ENCODE measurements around the gene DIP2B. TPM values are rescaled to one million over a fixed set of nuclear protein-coding genes. Genes with fewer than 3 reads are reported as not detected.
"Not testable (repeated sequence)": the region's sequence is repeated elsewhere in the genome, so short reads cannot be mapped to it uniquely, and the experiment has no call there.

The DIP2B gene
- total RNA-seq, 2 donors from 2014 or later: 30.8 to 34.3 TPM

GRCh38 chr12:50665609-50666008, 160.8 kb downstream of the DIP2B start:
- Mint-ChIP-seq H3K27ac (no peak overlapping the region), H3K4me3 (no peak overlapping the region), H3K4me1 (ENCODE audit: low read depth in 2 of 2) (no peaks in the 10 kb centered on the region), H3K27me3 (no peaks in the 10 kb centered on the region), H3K36me3 (no peaks in the 10 kb centered on the region), H3K9me3 (no peaks in the 10 kb centered on the region)
- DNase-seq (ENCODE audit: low spot score) (no peak), ATAC-seq (no peak)

GRCh38 chr12:50666023-50666422, 161.2 kb downstream of the DIP2B start:
- H3K9me3 Mint-ChIP-seq: no peaks in the 10 kb centered on the region
- no peak for ATAC-seq
- no peak overlapping the region for H3K4me3 Mint-ChIP-seq
- no peaks in the 10 kb centered on the region for H3K36me3 Mint-ChIP-seq
- DNase-seq (ENCODE audit: low spot score): no peak
- no peaks in the 10 kb centered on the region for H3K27me3 Mint-ChIP-seq
- no peaks in the 10 kb centered on the region for H3K4me1 Mint-ChIP-seq (ENCODE audit: low read depth in 2 of 2)
- no peak overlapping the region for H3K27ac Mint-ChIP-seq

- DNase-seq (ENCODE audit: low spot score) (no peak), ATAC-seq (no peak)
- no peaks in the 10 kb centered on the region for H3K27me3 Mint-ChIP-seq
- H3K4me3 Mint-ChIP-seq: no peak overlapping the region
- H3K9me3 Mint-ChIP-seq: no peaks in the 10 kb centered on the region
- H3K27ac Mint-ChIP-seq: no peak overlapping the region
- peaks cover 6% of the 10 kb centered on the region for H3K36me3 Mint-ChIP-seq
- H3K4me1 Mint-ChIP-seq (ENCODE audit: low read depth in 2 of 2): no peaks in the 10 kb centered on the region
Measured at GRCh38 chr12:50672158-50672557, 167.4 kb downstream of the DIP2B start.

- no peaks in the 10 kb centered on the region for H3K27me3 Mint-ChIP-seq
- peaks cover 6% of the 10 kb centered on the region for H3K36me3 Mint-ChIP-seq
- ATAC-seq (no peak), DNase-seq (ENCODE audit: low spot score) (no peak)
- no peak overlapping the region for H3K27ac Mint-ChIP-seq
- H3K9me3 Mint-ChIP-seq: no peaks in the 10 kb centered on the region
- H3K4me3 Mint-ChIP-seq: no peak overlapping the region
- H3K4me1 Mint-ChIP-seq (ENCODE audit: low read depth in 2 of 2): no peaks in the 10 kb centered on the region
Measured at GRCh38 chr12:50676756-50677155, 172.0 kb downstream of the DIP2B start.

DNA sequence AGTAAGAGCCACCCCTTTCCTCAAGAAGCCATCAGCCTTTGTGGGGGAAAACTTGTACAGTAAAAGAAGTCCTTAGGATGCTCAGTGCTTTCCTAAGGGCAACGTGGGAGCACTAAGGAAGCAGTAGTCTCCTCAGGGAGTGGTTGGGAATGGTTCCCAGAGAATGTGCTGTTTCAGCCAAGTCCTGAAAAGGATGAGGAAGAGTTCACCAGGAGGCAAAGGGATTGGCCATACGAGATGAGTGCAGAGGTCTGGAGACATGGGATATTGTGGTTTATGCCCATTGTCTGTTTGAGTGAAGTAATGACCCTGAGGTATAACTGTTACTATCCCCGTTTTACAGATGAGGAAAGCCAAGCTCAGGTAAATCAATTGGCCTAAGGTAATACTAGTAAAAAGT, 173.1 kb downstream of the DIP2B start:
- Mint-ChIP-seq H3K27me3 (no peaks in the 10 kb centered on the region), H3K9me3 (no peaks in the 10 kb centered on the region), H3K36me3 (peaks cover 6% of the 10 kb centered on the region), H3K27ac (no peak overlapping the region), H3K4me3 (no peak overlapping the region), H3K4me1 (ENCODE audit: low read depth in 2 of 2) (no peaks in the 10 kb centered on the region)
- ATAC-seq (no peak), DNase-seq (ENCODE audit: low spot score) (no peak)

DNA sequence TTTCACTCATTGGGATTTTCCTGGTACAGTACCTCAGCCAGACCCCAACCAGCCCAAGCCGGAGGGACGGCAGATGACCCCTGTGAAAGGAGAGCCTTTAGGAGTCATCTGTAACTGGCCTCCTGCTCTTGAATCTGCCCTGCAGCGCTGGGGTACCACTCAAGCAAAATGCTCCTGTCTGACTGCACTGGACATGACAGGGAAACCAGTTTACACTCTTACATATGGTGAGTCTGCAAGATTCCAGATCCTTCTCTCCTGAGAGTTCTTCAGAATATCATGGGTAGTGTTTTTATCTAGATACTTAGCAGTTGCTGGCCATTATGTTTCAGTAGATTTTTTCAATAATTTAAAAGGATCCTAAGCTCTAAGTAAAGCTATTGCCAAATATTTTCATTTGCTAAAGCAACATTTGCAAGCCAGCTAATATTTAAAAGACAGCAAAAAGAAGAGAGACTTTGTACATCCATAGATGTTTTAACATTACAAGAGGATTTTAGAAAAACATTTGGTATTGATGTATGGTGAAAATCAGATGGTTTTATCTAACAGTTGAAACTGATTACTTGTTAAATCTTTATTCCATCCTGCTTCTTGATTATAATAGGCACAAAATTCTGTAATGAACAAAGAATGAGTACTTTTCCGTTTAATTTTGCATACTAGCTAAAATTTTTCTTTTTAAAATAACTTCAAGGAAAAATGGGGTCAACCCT, 174.0 kb downstream of the DIP2B start:
- H3K4me3 Mint-ChIP-seq: no peak overlapping the region
- H3K4me1 Mint-ChIP-seq (ENCODE audit: low read depth in 2 of 2): no peaks in the 10 kb centered on the region
- H3K9me3 Mint-ChIP-seq: no peaks in the 10 kb centered on the region
- H3K27ac Mint-ChIP-seq: no peak overlapping the region
- DNase-seq (ENCODE audit: low spot score): no peak
- no peaks in the 10 kb centered on the region for H3K27me3 Mint-ChIP-seq
- peaks cover 6% of the 10 kb centered on the region for H3K36me3 Mint-ChIP-seq
- no peak for ATAC-seq

DNA sequence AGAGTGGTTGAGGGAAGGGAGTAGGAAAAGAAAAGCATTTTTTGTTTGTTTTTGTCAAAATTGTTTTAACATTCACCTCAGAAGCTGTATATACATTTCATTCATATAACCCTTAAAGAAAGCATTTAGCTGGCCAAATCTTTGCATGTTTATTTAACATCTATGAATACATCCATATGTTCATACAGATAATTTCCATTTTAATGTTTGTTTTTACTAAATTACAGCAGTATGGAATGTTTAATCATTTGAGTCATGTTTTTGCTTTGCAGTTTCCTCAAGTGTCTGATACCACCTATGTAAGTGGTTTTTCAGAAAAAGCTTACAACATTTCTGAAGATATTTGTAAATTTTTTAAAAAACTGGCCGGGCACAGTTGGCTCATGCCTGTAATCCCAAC, 174.8 kb downstream of the DIP2B start:
- Mint-ChIP-seq H3K27me3 (no peaks in the 10 kb centered on the region), H3K4me3 (no peak overlapping the region), H3K36me3 (peaks cover 6% of the 10 kb centered on the region), H3K4me1 (ENCODE audit: low read depth in 2 of 2) (no peaks in the 10 kb centered on the region), H3K9me3 (no peaks in the 10 kb centered on the region), H3K27ac (no peak overlapping the region)
- ATAC-seq (no peak), DNase-seq (ENCODE audit: low spot score) (no peak)

GRCh38 chr12:50681064-50681463, 176.3 kb downstream of the DIP2B start:
- H3K27me3 Mint-ChIP-seq; H3K27ac Mint-ChIP-seq; H3K9me3 Mint-ChIP-seq; DNase-seq (ENCODE audit: low spot score); ATAC-seq; H3K4me1 Mint-ChIP-seq (ENCODE audit: low read depth in 2 of 2); H3K4me3 Mint-ChIP-seq; H3K36me3 Mint-ChIP-seq: not testable (repeated sequence)

DNA sequence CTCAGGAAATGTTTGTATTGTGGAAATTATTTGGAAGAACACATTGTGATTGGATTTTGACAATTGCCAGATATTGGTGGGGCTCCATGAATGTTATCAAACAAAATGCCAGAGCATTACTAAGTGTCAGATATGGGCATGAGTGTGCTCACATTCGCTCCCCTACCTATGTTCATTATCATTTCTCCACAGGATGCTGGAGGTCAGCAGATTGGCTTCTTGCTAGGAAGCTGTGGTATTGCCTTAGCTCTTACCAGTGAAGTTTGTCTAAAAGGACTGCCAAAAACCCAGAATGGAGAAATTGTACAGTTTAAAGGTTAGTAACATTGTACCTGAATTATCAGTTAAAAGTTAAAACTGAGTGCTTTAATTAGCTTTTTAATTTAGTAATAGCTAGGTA, 180.9 kb downstream of the DIP2B start:
- Mint-ChIP-seq H3K36me3 (peaks cover 11% of the 10 kb centered on the region), H3K9me3 (no peaks in the 10 kb centered on the region), H3K27me3 (no peaks in the 10 kb centered on the region), H3K4me1 (ENCODE audit: low read depth in 2 of 2) (no peaks in the 10 kb centered on the region), H3K4me3 (no peak overlapping the region), H3K27ac (no peak overlapping the region)
- no peak for ATAC-seq
- DNase-seq (ENCODE audit: low spot score): no peak

- no peaks in the 10 kb centered on the region for H3K27me3 Mint-ChIP-seq
- no peak for ATAC-seq
- H3K9me3 Mint-ChIP-seq: no peaks in the 10 kb centered on the region
- H3K4me1 Mint-ChIP-seq (ENCODE audit: low read depth in 2 of 2): no peaks in the 10 kb centered on the region
- no peak overlapping the region for H3K27ac Mint-ChIP-seq
- peaks cover 11% of the 10 kb centered on the region for H3K36me3 Mint-ChIP-seq
- no peak for DNase-seq (ENCODE audit: low spot score)
- H3K4me3 Mint-ChIP-seq: no peak overlapping the region
Measured at GRCh38 chr12:50686406-50686805, 181.6 kb downstream of the DIP2B start.

DNA sequence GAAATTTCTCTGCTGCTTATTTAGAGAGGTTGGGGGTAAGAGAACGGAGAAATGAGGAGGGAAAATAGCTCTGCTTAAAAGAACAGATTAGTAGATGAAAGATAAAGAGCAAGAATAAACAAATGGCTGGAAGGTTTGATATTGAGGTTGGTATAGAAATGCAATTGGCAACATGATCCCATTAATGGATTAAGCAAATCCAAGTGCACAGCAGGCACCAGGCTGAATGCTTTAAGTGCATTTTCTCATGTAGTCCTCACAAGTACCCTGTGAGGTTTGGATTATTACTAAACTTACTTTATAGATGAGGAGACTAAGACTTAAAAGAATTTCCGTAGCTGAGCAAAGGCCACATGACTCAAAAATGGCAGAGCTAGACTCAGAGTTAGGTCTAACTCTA, 182.2 kb downstream of the DIP2B start:
- Mint-ChIP-seq H3K9me3 (no peaks in the 10 kb centered on the region), H3K4me3 (no peak overlapping the region), H3K27ac (no peak overlapping the region), H3K36me3 (peaks cover 11% of the 10 kb centered on the region), H3K27me3 (no peaks in the 10 kb centered on the region), H3K4me1 (ENCODE audit: low read depth in 2 of 2) (no peaks in the 10 kb centered on the region)
- no peak for ATAC-seq
- DNase-seq (ENCODE audit: low spot score): no peak

DNA sequence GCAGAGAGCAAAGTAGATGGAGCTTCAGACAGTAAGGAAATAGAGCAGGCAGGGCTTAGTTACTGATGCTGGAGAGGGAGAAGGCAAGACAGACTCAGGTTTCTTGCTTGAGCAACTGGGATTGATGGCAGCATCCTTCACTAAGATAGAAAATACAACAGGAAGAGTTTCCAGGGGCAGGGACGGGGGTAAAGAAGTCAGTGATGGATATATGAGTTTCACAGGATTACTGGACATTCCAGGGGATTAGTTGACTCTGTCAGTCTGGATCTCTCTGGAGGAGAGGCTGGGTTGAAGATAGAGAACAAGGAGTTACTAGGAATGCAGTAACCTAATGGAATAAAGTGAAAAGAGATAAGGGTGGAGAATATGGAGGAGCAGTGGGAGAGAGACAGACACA, 184.7 kb downstream of the DIP2B start:
- no peaks in the 10 kb centered on the region for H3K9me3 Mint-ChIP-seq
- no peak overlapping the region for H3K27ac Mint-ChIP-seq
- DNase-seq (ENCODE audit: low spot score) (no peak), ATAC-seq (no peak)
- H3K27me3 Mint-ChIP-seq: no peaks in the 10 kb centered on the region
- H3K4me3 Mint-ChIP-seq: no peak overlapping the region
- H3K4me1 Mint-ChIP-seq (ENCODE audit: low read depth in 2 of 2): no peaks in the 10 kb centered on the region
- H3K36me3 Mint-ChIP-seq: peaks cover 18% of the 10 kb centered on the region

DNA sequence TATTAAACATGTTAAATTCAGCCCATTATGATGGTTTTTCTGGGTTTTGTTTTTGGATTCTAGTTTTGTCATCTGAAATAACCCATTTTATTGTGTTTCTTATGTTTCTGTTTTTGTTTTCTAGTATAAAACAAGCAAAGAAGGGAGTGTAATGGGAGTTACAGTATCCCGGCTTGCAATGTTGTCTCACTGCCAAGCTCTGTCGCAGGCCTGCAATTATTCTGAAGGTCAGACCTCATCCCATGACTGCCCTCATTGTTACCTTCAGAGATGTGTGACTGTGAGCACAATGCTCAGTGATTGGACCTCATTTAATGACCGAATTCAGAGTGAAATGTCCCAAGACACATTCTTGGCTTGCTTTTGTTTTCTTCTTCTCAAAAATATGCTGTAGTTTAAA, 186.1 kb downstream of the DIP2B start:
- Mint-ChIP-seq H3K9me3 (no peaks in the 10 kb centered on the region), H3K4me1 (ENCODE audit: low read depth in 2 of 2) (peaks cover 0 to 4% of the 10 kb centered on the region in 2 donors), H3K4me3 (no peak overlapping the region), H3K36me3 (peaks cover 18% of the 10 kb centered on the region), H3K27ac (no peak overlapping the region), H3K27me3 (no peaks in the 10 kb centered on the region)
- DNase-seq (ENCODE audit: low spot score) (no peak), ATAC-seq (no peak)

DNA sequence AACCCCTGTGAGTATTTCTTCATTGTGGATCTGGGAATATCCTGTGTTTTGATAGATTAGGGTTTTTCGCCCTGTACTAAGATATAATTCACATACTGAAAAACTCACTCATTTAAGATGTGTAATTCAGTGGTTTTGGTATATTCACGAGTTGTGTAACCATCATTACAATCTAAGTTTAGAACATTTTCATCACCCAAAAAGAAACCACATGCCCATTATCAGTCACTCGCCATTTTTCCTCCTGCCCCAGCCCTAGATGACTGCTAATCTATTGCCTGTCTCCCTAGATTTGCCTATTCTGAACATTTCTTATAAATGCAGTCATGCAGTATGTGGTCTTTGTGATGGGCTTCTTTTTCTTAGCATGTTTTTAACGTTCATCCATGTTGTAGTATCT, 191.2 kb downstream of the DIP2B start:
- no peak overlapping the region for H3K4me3 Mint-ChIP-seq
- ATAC-seq (peak in 1 of 2 donors; percentile 49), DNase-seq (ENCODE audit: low spot score) (no peak)
- H3K36me3 Mint-ChIP-seq: peaks cover 23% of the 10 kb centered on the region
- no peaks in the 10 kb centered on the region for H3K9me3 Mint-ChIP-seq
- no peaks in the 10 kb centered on the region for H3K27me3 Mint-ChIP-seq
- no peak overlapping the region for H3K27ac Mint-ChIP-seq
- peaks cover 0 to 7% of the 10 kb centered on the region in 2 donors for H3K4me1 Mint-ChIP-seq (ENCODE audit: low read depth in 2 of 2)

GRCh38 chr12:50696931-50697330, 192.1 kb downstream of the DIP2B start:
- no peak overlapping the region for H3K4me3 Mint-ChIP-seq
- DNase-seq (ENCODE audit: low spot score) (no peak), ATAC-seq (no peak)
- peaks cover 23% of the 10 kb centered on the region for H3K36me3 Mint-ChIP-seq
- no peaks in the 10 kb centered on the region for H3K27me3 Mint-ChIP-seq
- H3K4me1 Mint-ChIP-seq (ENCODE audit: low read depth in 2 of 2): peaks cover 0 to 7% of the 10 kb centered on the region in 2 donors
- H3K27ac Mint-ChIP-seq: no peak overlapping the region
- no peaks in the 10 kb centered on the region for H3K9me3 Mint-ChIP-seq
